NOMO-1 treated with dmso at 0.1 percent for 144 hours (cell line): ENCODE results near the gene KRTAP9-6.
"Not testable (repeated sequence)": the region's sequence is repeated elsewhere in the genome, so short reads cannot be mapped to it uniquely, and the experiment has no call there.

Experiments used
- DNase-seq: peaks from one replicate; lab custom pipeline; 2025; ENCODE audit not compliant: unreplicated experiment; lab: John Stamatoyannopoulos, UW

KRTAP9-6 gene

GRCh38 chr17:41271323-41271722, 6.1 kb downstream of the KRTAP9-6 start:
- DNase-seq, result not testable (repeated sequence)

DNA sequence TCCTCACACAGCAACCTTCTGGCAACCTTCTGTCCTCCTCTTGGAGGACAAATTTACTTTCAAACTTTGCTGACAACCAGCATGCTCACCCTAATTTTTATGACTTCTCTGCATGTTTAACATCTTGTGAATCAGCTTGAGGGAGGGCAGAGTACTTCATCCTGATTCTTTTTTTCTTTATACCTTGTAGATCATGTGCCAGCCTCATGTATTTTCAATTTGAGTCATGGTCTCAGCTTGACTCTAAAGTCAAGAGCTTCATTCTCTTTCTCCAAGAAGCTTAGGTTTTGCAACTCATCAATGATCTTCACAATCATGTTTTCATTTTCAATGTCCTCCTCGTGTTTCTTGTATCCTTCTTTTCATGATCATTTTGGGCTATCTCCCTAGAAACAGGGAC, 6.7 kb downstream of the KRTAP9-6 start:
- no peak for DNase-seq

DNA sequence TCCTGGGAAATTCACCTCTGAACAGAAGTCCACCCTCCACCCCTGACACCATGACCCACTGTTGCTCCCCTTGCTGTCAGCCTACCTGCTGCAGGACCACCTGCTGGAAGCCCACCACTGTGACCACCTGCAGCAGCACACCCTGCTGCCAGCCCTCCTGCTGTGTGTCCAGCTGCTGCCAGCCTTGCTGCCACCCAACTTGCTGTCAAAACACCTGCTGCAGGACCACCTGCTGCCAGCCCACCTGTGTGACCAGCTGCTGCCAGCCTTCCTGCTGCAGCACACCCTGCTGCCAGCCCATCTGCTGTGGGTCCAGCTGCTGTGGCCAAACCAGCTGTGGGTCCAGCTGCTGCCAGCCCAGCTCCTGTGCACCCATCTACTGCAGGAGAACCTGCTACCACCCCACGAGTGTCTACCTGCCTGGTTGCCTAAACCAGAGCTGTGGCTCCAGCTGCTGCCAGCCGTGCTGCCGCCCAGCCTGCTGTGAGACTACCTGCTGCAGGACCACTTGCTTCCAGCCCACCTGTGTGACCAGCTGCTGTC, 10.5 kb downstream of the KRTAP9-6 start, which contains the start of gene KRTAP9-7:
TSS of gene KRTAP9-7 (plus strand) at position 51 of the 543 bp plus-strand sequence. CDS start at position 51, 0 bp downstream.
- not testable (repeated sequence) for DNase-seq

DNA sequence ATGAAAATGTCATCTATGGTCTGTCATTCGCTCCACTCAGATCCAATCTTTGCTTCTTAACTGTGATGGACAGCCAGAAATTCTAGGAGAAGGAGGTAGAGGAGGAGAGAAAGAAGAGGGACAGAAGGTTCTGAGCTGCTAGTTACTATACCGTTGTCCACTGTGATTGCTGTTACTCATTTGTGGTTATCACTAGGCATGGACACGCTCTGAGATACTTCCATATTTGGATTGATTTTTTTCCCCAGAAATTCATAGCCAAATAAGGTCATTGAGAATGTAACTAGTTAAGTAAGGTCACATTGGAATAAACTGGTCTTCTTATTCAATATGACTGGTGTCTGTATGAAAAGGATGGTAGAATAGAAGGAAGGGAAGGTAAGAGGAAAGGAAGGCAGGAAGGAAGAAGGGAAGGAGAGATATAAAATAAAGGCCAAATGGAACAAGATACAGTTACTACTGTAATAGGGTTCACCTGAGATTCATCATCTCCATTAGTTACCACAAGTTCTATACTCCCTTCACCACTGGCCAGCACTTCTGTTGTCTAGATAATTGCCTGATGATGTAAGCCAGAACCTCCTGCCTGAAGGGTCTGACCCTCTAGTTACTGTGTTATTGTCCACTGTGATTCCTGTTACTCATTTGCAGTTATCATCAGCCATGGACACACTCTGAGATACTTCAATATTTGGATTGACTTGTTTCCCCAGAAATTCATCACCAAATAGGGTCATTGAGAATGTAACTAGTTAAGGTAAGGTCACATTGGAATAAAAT, 13.2 kb downstream of the KRTAP9-6 start:
- DNase-seq, result no peak

DNA sequence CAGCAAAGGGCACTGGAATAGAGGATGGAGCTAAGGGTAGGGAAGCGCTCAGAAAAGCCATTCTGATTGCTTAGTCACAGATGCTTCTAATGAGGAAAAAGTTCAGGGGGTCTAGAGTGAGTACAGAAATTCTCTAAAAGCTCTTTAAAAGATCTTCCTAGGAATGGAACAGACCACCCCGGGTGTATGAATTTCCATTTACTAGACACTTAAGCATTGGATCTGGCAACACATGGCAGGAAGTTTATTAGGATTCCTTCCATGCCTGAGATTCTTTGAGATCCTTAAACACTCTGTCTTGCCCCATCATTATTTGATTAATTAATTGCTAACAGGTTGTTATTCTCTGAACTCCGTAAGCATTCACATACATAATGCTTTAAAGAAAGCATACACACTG, 18.9 kb downstream of the KRTAP9-6 start:
- no peak for DNase-seq

DNA sequence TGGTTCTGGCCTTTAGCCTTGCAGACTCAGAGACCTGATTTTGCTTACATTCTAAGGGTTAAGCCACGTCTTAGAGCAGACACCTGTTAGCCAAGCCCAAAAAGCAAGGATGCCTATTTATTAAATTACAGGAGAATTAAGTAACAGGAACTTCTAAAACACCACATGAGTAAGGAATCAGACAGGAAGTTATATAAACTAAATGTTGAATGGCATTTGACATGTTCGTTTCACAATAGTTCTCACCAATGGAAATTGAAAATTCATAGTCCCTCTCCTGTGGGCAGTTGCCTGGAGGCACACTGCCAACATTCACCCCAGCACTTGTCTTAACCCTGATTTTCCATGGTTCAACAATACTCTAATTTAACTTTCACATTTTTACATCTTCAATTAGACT, 19.4 kb downstream of the KRTAP9-6 start:
- no peak for DNase-seq

DNA sequence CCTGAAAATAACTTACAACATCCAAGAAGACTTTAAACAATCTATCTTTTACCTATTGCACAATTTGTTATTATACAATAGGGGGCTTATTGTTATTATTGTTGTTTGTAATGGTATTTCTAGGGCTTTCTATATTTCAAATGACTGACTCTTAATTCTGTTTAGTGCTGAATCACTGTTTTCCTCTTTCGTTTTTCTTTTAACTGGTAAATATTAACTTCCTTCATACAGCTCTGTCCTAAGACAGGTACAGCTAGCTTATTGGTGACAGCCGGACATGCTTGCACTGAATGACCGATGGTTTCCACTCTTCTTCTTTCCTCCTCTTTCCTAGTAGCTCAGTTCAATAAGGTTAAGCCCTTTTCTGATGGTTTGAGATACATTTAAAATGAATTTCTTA, 21.9 kb downstream of the KRTAP9-6 start:
- DNase-seq, result no peak

- no peak for DNase-seq
Observed at GRCh38 chr17:41294016-41294415, 28.8 kb downstream of the KRTAP9-6 start.

GRCh38 chr17:41296846-41297245, 31.7 kb downstream of the KRTAP9-6 start:
- no peak for DNase-seq

DNA sequence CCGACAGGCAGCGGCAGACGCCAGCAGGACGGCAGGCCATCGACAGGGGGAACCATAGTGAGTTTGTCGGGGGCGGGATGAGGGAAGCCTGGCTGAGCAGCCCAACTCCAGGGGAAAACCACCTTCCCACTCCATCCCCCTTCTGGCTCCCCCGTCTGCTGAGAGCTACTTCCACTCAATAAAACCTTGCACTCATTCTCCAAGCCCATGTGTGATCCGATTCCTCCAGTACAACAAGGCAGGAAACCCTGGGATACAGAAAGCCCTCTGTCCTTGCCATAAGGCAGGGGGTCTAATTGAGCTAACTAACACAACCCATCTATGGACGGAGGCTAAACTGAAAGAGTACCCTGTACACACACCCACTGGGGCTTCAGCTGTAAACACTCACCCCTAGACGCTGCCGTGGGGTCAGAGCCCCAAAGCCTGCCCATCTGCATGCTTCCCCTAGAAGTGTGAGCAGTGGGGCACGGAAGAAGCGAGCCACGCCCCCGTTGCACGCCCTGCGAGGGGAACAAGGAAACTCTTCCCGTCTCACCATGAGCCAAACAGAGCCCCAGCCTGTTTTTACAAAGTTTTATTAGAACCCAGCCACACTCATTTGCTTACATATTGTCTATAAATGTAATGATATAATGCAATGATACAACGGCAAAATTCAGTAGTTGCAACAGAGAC, 33.4 kb downstream of the KRTAP9-6 start:
- DNase-seq, result no peak

GRCh38 chr17:41301204-41301790, 36.1 kb downstream of the KRTAP9-6 start:
- no peak for DNase-seq

GRCh38 chr17:41301916-41302901, 37.0 kb downstream of the KRTAP9-6 start, which contains the start of gene KRTAP29-1:
Gene KRTAP29-1, minus strand, starts transcription at chr17:41302851. Its CDS starts 0 bp downstream, at chr17:41302851.
- no peak for DNase-seq

GRCh38 chr17:41302981-41303380, 37.8 kb downstream of the KRTAP9-6 start:
- no peak for DNase-seq

- no peak for DNase-seq
Observed at GRCh38 chr17:41304091-41304490, 38.9 kb downstream of the KRTAP9-6 start.

- no peak for DNase-seq
Observed at GRCh38 chr17:41307647-41308046, 42.5 kb downstream of the KRTAP9-6 start.

DNA sequence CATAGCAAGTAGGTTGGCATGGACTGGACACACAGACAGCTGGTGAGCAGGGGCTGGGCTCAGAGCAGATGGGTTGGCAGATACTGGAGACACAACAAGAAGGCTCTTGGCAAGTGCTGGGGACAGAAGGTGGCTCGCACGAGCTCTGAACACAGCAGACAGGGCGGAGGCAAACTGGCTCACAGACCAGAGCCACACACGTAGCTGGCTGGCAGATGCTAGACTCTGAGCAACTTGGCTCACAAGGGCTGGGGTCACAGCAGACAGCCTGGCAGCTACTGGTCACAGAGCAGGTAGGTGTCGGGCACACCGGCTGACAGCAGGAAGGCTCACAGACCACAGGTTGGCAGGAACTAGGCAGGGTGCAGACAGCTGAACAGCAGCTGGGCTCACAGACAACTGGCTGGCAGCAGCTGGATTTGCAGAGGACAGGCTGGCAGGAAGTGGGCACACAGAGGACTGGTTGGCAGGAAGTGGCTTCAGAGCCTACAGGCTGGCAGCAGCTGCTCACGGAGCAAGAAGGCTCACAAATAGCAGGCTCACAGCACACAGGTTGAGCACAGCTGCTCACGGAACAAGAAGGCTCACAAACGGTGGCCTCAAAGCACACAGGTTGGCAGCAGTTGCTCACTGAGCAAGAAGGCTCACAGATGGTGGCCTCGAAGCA, 43.2 kb downstream of the KRTAP9-6 start:
- no peak for DNase-seq

DNA sequence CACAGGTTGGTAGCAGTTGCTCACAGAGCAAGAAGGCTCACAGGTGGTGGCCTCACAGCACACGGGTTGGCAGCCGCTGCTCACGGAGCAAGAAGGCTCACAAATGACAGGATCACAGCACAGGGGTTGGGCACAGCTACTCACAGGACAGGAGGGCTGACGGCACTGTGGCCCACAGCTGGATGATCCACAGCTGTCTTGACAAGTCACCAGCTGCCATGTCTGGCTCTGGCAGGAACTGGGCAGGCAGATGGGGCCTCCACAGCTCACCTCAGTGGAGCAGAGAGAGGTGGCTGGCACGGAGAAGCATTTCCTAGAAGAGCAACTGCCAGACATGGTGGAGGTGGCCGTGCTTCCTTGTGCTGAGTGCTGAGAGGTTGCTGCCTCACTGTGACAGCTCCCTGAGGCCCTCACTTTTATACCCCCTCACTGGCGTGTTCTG, 43.8 kb downstream of the KRTAP9-6 start, which contains the start of gene KRTAP16-1:
TSS of gene KRTAP16-1 (minus strand) at position 392 of the 442 bp plus-strand sequence. CDS start at position 336, 56 bp downstream.
- no peak for DNase-seq

GRCh38 chr17:41311111-41311510, 45.9 kb downstream of the KRTAP9-6 start:
- DNase-seq, result no peak

DNA sequence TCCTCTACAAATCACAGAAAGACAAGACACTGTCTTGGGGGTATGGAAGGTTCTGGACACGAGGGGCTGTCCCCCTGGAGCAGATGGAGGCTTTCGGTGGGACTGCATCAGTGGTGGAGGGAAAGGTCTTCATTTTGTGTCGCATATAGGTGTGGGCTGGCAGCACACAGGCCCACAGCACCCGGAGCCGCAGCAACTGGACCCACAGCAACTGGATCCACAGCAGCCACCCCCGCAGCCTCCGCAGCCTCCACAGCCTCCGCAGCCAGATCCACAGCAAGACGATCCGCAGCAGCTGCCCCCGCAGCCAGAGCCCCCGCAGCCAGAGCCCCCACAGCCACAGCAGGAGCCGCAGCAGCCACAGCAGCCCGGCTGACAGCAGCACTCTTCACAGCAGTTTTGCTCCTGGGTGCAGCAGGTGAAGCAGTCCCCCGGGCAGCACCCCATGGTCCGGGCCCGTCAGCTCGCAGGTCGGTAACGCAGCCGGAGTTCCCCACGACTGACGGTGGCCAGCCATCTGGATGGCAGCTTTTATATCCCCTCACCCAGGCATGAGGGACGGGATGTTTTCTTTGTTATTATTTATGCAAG, 50.1 kb downstream of the KRTAP9-6 start, which contains the start of gene KRTAP17-1:
TSS of gene KRTAP17-1 (minus strand) at position 507 of the 591 bp plus-strand sequence. CDS start at position 447, 60 bp downstream.
- no peak for DNase-seq
